ENCODE results near the gene BICDL2.

Gene BICDL2

DNA sequence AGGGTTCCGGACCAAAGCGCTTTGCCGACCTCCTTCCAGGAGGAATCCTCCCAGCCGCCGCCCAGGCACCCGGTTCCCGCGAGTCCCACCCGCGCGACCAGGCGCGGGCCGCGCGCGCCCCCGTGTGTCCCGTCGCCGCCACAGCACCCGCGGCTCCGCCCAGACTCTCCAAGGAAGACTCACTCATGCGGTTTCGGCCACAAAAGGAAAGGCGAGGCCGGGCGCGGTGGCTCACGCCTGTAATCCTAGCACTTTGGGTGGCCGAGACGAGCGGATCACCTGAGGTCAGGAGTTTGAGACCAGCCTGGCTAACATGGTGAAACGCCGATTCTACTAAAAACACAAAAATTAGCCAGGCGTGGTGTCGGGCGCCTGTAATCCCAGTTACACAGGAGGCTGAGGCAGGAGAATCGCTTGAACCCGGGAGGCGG lies 53.0 kb downstream of the BICDL2 start:
- peak; percentile 84 for DNase-seq

DNA sequence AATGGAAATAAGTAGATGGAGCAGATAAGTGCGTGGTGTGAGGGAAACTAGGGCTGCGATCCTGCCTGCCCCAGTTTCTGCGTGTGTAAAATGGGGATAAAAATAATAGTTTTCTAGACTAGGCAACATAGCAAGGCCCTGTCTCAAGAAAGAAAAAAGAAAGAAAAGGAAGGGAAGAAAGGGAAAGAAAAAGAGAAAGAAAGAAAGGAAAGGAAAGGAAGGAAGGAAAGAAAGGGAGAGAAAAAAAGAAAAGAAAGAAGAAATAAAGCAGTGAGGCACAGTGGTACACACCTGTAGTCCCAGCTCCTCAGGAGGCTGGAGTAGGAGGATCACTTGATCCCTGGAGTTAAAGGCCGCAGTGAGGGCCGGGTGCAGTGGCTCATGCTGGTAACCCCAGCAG lies 54.3 kb downstream of the BICDL2 start:
- DNase-seq (no peak), ATAC-seq (no peak)

More for the DNA sequence above, 53.0 kb downstream of the BICDL2 start:
- peak; percentile 60 for ATAC-seq

DNA sequence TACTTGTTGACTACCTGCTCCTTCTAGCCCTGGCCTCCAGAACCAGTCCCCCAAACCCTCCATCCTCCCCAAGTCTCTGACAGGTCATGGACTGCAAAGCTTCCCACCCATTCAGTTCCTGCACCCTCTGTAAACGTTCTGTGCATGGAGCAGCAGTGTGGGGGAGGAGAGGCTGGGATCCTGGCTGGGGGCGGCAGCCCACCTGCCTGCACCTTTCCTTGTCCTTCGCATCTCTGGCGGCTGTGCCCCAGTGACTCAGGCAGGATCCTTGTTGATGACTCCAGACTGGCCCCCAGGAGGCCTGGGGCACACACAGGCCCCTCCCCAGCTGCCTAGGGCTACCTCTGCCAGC lies 54.9 kb downstream of the BICDL2 start:
- DNase-seq (no peak), ATAC-seq (no peak)

DNA sequence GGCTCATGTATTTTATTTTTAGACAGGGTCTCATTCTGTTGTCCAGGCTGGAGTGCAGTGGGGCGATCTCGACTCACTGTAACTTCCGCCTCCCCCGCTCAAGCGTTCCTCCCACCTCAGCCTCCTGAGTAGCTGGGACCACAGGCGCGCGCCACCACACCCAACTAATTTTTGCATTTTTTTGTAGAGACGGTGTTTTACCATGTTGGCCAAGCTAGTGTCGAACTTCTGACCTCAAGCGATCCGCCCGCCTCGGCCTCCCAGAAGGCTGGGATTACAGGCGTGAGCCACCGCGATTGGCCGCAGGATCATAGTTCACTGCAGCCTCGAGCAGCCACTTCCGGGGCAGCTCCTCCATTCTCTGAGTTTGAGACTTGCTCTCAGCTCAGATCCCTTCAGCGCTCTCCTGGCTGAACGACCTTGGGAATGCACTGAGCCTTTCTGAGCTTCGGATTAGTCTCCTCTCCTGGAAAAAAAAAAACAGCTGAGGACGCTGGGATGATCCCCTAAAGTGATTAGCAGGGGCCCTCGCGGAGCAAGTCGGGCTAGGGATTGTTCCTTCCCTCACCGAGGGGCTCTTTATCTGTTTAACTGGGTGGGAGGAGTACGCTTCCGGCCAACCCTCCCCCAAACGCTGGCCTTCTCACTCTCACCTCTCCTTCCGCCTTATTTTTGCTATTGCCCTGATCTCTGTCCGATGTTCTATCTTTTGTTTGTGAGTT lies 55.4 kb downstream of the BICDL2 start:
- ATAC-seq (no peak), DNase-seq (no peak)

- peak; percentile 98 for DNase-seq
These were observed 56.2 kb downstream of the BICDL2 start, which contains the start of gene PKMYT1 for GRCh38 chr16:2980227-2981176. Gene PKMYT1, minus strand, starts transcription at chr16:2980446. Its CDS starts 789 bp downstream, at chr16:2979657.

DNA sequence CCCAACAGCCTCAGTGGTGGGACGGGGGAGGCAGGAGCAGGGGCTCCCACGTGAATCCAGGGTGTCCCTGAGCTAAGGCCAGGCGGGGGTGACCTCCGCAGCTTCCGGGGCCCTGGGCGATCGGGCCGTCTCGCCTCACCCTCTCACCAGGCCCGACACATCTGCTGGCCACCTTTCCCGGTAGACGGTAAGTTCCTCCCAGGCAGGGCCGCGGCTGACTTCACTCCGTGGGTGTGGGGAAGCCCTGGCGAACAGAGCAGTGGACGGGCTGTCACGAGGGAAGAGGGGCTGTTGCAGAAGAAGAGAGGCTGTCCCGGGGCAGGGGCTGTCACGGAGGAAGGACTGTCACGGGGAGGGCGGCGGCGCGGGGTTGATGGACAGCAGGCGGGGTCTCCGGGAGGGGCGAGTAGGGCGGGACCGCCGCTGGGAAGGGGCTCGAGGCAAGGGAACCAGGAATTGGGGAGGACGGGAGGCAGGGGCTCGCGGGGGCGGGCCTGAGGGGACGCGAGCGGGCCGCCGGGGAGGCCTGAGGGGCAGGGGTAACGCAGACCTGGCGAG lies 57.0 kb downstream of the BICDL2 start:
- DNase-seq (peak; percentile 45), ATAC-seq (peak; percentile 2)

More at GRCh38 chr16:2980227-2981176, 56.2 kb downstream of the BICDL2 start, which contains the start of gene PKMYT1:
- peak; percentile 85 for ATAC-seq

All from stimulated activated naive CD8-positive, alpha-beta T cell treated with anti-CD3 and anti-CD28 coated beads, Interleukin-15, Interleukin-2, amounts not matched to agents 100 U/mL and 50 U/mL, for 24 hours (primary cell).